ENCODE data around the gene NKPD1.

NKPD1 gene

GRCh38 chr19:45160870-45161737 is at the start of gene NKPD1:
TSS of gene NKPD1 (minus strand) at chr19:45160982. CDS start at chr19:45160150, 832 bp downstream.
- DNase-seq (ENCODE audit: low read depth in 4 of 4, low spot score in 1 of 4): no peak

- DNase-seq (ENCODE audit: low read depth in 4 of 4, low spot score in 1 of 4): no peak
Observed at GRCh38 chr19:45206328-45206727, 45.5 kb upstream of the NKPD1 start.

- DNase-seq (ENCODE audit: low read depth in 4 of 4, low spot score in 1 of 4): no peak
Observed at GRCh38 chr19:45205810-45206209, 45.0 kb upstream of the NKPD1 start.

- no peak for DNase-seq (ENCODE audit: low read depth in 4 of 4, low spot score in 1 of 4)
Observed at GRCh38 chr19:45202637-45203036, 41.9 kb upstream of the NKPD1 start.

- DNase-seq (ENCODE audit: low read depth in 4 of 4, low spot score in 1 of 4): no peak
Observed at GRCh38 chr19:45200568-45200967, 39.8 kb upstream of the NKPD1 start.

GRCh38 chr19:45195764-45196163 is 35.0 kb upstream of the NKPD1 start:
- no peak for DNase-seq (ENCODE audit: low read depth in 4 of 4, low spot score in 1 of 4)

- no peak for DNase-seq (ENCODE audit: low read depth in 4 of 4, low spot score in 1 of 4)
Observed at GRCh38 chr19:45191375-45191774, 30.6 kb upstream of the NKPD1 start.

- no peak for DNase-seq (ENCODE audit: low read depth in 4 of 4, low spot score in 1 of 4)
Observed at GRCh38 chr19:45189971-45190370, 29.2 kb upstream of the NKPD1 start.

- no peak for DNase-seq (ENCODE audit: low read depth in 4 of 4, low spot score in 1 of 4)
Observed at GRCh38 chr19:45187421-45188100, 26.8 kb upstream of the NKPD1 start.

- no peak for DNase-seq (ENCODE audit: low read depth in 4 of 4, low spot score in 1 of 4)
Observed at GRCh38 chr19:45186509-45187334, 25.9 kb upstream of the NKPD1 start.

GRCh38 chr19:45184115-45184514 is 23.3 kb upstream of the NKPD1 start:
- no peak for DNase-seq (ENCODE audit: low read depth in 4 of 4, low spot score in 1 of 4)

- no peak for DNase-seq (ENCODE audit: low read depth in 4 of 4, low spot score in 1 of 4)
Observed at GRCh38 chr19:45182758-45183157, 22.0 kb upstream of the NKPD1 start.

GRCh38 chr19:45180936-45181335 is 20.2 kb upstream of the NKPD1 start:
- DNase-seq (ENCODE audit: low read depth in 4 of 4, low spot score in 1 of 4): no peak

GRCh38 chr19:45179892-45180370 is 19.1 kb upstream of the NKPD1 start:
- no peak for DNase-seq (ENCODE audit: low read depth in 4 of 4, low spot score in 1 of 4)

GRCh38 chr19:45179072-45179891 is 18.5 kb upstream of the NKPD1 start:
- DNase-seq (ENCODE audit: low read depth in 4 of 4, low spot score in 1 of 4): peak in 2 of 4 experiments; percentile 19 to 34

GRCh38 chr19:45178262-45179071 is 17.7 kb upstream of the NKPD1 start, which contains the start of gene BLOC1S3:
TSS of gene BLOC1S3 (plus strand) at chr19:45178784. CDS start at chr19:45179297, 513 bp downstream.
- peak; percentile 97 to 100 (median 100) for DNase-seq (ENCODE audit: low read depth in 4 of 4, low spot score in 1 of 4)

GRCh38 chr19:45177817-45178261 is 17.1 kb upstream of the NKPD1 start, which contains the start of gene TRAPPC6A:
TSS of gene TRAPPC6A (minus strand) at chr19:45178237. CDS start at chr19:45178218, 19 bp downstream.
- DNase-seq (ENCODE audit: low read depth in 4 of 4, low spot score in 1 of 4): no peak

- no peak for DNase-seq (ENCODE audit: low read depth in 4 of 4, low spot score in 1 of 4)
Observed at GRCh38 chr19:45175515-45176345, 14.9 kb upstream of the NKPD1 start.
